Left renal cortex interstitium (tissue), 4 donors: ENCODE results near the gene KIF20B. TPM values are rescaled to one million over a fixed set of nuclear protein-coding genes. Genes with fewer than 3 reads are reported as not detected.

ENCODE experiments used
- DNase-seq, 4 donors: peaks; one replicate each; pipeline ENCODE4 v3.0.0-alpha.2; 2013; ENCODE audit warnings: low read depth in 4 of 4, low spot score in 2 of 4, missing footprints in 1 of 4
- polyA plus RNA-seq, 4 donors: library from polyadenylated mRNA; unstranded; fragments of 120-200 nt; gene quantifications; one replicate each; pipeline ENCODE4 v1.2.1, GENCODE V29; 2013; ENCODE audit not compliant: insufficient read length in 4 of 4

KIF20B gene, protein sequence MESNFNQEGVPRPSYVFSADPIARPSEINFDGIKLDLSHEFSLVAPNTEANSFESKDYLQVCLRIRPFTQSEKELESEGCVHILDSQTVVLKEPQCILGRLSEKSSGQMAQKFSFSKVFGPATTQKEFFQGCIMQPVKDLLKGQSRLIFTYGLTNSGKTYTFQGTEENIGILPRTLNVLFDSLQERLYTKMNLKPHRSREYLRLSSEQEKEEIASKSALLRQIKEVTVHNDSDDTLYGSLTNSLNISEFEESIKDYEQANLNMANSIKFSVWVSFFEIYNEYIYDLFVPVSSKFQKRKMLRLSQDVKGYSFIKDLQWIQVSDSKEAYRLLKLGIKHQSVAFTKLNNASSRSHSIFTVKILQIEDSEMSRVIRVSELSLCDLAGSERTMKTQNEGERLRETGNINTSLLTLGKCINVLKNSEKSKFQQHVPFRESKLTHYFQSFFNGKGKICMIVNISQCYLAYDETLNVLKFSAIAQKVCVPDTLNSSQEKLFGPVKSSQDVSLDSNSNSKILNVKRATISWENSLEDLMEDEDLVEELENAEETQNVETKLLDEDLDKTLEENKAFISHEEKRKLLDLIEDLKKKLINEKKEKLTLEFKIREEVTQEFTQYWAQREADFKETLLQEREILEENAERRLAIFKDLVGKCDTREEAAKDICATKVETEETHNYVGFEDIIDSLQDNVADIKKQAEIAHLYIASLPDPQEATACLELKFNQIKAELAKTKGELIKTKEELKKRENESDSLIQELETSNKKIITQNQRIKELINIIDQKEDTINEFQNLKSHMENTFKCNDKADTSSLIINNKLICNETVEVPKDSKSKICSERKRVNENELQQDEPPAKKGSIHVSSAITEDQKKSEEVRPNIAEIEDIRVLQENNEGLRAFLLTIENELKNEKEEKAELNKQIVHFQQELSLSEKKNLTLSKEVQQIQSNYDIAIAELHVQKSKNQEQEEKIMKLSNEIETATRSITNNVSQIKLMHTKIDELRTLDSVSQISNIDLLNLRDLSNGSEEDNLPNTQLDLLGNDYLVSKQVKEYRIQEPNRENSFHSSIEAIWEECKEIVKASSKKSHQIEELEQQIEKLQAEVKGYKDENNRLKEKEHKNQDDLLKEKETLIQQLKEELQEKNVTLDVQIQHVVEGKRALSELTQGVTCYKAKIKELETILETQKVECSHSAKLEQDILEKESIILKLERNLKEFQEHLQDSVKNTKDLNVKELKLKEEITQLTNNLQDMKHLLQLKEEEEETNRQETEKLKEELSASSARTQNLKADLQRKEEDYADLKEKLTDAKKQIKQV (N-terminal part only)
- polyA plus RNA-seq: 10 to 100 TPM; 14.2 to 18.6 (median 15.7) TPM

DNA sequence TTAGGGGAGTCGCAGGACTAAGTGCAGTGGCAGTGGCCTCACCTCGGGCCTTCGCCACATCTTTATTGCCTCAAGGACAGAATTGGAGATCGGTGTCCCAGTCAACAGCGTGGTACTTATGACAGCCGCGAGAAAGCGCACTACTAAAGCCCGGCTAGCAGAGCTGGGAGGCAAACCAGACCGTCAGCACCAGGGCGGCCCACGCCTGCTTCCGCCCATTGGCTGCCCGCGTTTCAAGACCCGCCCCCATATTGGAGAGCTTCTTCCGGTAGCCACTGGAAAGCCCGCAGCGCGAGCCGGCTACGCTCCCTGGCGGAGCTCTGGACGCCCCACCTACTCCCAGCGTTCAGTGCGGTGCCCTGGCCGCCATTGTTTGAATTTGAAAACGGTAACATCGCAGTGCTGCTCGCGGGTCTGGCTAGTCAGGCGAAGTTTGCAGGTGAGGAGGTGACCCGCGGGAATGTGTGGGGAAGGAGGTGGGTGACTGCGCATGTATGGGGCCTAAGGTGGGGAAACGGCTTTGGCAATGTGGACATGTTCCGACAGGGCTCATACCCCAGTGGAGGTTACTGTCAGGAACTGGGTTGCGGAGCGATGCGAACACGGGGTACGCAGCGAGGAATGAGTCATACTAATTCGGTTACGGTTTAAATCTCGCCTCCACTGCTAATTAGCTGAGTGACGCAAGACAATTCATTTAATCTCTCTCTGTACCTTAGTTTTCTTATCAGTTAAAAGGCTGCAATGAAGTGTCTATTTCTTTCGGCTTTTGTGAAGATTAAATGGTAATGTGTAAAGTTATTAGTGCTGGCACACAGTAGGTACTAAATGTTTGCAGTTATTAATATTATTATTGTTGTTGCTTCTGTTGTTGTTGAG is at the start of gene KIF20B:
Gene KIF20B (plus strand): TSS at position 349 of the 879 bp plus-strand sequence. CDS start 3,705 bp downstream, outside the sequence.
- peak; percentile 81 to 93 (median 86) for DNase-seq

DNA sequence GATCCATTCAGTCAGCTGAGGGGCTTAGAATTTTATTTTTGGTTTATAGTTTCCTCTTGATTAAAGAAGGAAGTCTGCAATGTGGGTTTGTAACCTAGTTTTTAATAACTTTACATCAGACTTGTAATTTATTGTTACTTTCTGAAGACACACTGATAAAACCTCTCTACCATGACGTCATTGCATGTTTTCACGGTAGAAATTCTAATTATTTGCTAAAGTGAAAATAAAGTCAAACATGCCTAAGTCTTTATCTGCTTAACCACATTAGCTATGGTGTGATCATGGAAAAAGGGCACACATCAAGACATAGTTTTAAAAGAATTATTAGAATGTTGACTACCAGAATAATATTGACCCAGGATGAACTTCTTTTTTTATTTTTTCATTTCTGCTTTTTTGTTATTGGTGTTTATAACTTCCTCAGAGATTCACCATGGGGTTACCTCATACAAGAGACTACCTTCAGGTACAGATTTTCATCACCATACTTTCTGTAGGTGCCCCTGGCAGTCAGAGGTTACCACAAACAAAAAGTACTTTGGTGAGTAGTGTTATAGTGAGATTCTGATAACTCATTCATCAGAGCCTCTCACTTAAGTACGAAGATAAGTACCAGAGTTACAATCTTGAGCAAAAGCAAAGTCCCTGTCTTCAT is 49.3 kb upstream of the KIF20B start:
- no peak for DNase-seq

DNA sequence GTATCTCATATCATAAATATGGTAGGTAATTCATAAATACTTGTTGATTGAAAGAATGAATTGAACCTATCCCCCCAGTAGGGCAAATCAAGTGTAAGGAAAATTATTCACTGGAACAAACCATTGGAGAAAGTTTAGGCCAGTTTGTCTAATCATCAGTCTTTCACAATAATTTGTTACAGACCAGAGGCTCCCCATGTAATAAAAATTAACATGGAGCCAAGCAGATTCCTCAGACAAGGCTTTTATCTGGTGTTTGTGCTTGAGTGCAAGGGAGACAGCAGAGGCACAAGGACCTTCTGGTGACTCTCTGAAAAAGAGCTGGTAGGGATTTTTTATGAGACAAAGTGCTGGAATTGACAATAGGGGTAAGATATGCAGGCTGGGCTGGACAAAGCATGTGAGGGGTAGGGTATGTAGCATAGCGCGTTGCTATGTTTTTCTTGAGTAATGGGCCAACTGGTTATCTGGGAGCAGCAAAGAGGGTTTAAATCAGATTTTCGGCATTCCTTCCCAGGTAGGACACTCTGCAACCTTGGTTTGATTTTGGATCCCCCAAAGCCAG is 48.5 kb upstream of the KIF20B start:
- no peak for DNase-seq

DNA sequence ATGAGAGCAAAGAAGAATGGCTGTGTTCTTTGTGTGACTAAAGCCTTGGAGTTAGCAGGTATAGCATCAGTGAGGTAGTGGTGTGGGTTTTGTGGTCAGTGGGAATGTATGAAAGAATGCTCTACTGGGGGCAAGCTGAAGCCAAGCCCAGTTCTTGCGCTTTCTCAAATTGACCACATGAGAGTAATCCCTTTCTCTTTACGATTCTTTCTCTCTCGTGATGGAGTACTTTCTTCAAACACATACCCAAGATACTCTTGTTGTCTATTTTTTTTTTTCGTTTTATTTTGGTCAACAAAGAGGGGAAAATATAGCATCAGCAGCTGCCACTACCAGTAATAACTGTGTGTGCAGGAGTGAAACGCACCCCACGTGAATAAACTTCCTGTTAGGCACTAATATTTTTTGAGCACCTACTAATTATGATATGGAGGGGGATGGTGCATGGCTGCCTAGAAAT is 48.0 kb upstream of the KIF20B start:
- no peak for DNase-seq

DNA sequence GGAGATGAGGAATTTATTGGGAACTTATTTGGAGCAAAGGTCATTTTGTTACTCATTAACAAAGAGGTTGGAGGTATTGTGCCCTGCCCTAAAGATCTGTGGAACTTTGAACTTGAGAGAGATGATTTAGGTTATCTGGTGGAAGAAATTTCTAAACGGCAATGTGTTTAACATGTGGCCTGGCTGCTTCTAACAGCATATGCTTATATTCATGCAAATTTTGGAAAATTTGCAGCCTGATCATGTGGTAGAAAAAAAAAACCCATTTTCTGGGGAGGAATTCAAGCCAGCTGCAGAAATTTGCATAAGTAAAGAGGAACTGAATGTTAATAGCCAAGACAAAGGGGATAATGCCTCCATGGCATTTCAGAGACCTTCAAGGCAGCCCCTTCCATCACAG is 45.7 kb upstream of the KIF20B start:
- no peak for DNase-seq

DNA sequence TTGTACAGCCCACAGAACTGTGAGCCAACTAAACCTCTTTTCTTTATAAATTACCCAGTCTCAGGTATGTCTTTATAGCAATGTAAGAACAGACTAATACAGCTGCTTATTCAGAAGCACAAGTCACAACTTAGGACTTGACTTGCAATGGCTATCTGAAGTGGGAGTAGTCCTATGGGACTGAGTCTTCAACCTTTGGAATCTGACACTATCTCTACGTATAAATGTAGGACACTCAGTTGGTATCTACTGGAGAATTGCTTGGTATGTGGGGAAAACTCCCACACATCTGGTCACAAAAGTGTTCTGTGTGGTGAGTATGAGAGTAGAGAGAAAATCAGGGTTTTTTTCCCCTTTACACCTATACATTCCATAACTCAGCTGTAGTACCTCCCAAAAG is 44.1 kb upstream of the KIF20B start:
- DNase-seq: no peak

DNA sequence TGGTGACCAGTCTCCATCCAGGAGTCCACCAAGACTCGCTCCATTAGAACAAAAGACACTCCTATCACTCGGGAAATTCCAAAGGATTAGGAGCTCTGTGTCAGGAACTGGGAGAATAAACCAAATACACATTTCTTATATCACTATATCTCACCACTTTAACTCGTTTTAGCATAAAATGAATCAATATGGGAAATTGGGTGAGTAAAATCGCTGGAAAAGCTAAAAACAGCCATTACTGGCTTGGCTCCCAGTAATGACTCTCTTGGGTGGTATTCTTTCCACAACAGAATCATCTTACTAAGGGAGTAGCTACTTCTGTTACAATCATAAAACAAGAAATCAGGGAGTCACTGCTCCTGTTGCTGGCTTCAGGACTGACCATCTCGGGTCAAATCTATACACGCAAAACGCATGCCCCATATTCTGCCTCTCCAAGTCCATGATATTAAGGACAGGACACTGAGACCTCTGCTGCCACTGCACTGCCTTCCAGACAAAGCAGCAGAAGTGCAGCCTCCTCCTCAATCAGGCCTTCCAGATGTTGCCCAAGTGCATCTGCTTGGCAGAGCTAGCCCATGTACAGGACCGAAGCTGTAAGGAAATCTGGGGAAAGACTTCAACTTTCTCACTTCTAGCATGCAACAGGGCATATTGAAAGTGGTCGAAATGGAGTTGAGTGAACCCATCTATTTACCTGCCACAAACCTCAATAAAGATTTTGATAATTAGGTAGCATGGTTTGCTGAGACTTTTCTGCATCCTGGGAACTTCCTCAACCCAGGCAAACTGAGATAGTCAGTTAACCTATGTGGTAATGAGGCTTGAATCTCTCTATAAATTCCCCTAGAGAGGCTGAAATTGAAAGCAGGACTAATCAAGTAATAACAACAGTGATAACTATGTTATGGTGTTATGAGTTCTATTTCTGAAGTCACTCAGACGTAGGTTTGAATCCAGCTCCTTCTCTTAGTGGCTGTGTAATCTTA is 42.0 kb upstream of the KIF20B start:
- no peak for DNase-seq

DNA sequence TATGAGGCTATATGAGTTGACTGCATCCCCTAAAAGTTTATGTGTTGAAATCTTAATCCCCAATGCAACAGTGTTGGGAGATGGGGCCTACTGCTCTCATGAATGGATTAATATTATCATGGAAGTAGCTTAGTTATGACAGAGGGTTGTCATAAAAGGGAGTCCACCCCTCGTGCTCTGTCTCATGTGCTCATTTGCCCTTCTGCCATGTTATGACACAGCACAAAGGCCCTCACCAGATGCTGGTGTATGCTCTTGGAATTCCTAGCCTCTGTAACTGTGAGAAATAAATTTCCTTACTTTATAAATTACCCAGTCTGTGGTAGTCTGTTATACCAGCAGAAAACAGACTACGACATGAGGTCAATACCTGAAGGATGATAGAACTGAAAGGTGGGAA is 38.8 kb upstream of the KIF20B start:
- no peak for DNase-seq

DNA sequence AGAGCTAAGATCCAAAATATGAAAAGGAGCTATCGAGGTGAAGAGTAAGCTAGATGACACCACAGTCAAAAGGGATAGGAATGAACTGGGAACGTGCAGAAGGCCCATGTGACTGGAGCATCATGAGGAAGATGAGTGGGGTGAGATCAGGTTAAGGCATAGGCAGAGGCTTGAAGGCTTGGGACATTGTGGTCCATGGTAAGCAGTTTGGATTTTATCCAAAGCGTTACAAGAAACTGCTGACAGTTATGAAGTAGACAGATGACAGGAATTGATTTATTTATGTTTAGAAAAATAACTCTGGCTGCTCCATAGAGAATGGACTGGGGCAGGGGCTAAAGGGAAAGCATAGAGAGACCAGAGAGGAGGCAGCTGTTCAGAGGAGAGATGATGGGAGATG is 38.2 kb upstream of the KIF20B start:
- no peak for DNase-seq

DNA sequence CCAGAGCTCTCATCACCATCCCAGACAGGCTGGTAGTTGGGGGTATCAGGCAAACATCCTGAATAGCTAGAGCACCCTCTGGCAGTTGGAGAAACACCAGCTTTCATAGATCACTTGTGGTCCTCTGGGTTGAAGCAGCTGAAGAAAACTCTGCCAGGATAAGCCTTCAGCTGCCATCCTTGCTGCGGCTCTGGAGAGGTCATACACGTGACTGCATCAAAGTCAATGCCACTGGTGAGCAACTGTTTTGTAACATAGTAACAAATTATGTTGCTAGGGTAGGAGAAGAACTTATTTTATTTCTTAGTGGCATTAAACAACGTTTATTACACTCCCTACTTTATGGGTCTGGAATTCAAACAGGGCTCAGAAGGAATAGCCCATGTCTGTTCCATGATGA is 37.2 kb upstream of the KIF20B start:
- DNase-seq: no peak

DNA sequence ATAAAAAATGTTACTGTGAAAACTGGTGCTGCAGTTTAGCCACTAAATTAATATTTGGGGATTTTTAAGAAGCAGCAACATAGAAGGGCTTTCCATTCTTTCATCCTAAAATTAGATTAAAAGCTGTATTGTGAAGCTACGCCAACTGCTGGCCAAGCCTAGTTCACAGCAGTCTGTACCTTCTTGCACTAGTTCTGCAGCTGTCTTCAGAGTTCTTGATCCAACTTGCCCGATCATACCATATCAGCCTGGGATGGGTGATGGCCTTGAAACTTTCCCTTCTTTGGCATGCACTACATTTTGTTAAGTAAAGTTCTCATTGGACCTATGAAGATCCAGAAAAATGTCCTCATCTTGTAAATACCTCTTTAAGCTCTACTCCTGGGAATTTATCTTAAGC is 36.1 kb upstream of the KIF20B start:
- DNase-seq: no peak

DNA sequence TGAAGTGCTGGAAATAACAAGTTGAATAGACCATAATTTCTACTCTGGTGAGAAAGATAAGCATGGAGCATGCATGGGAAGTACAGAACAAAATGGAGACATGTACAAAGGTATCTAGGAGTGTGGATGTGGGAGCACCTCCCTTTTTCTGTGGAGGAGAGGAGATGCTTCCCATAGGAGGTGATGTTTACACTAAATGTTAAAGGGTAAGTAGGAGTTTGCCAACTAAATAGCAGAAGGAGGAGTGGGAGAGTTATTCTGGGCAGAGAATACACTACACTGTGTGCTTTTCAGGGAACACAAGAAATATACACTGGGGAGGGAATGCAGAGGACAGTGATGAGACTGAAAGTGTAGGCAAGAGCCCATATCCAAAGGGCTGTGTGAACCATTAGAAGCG is 35.3 kb upstream of the KIF20B start:
- no peak for DNase-seq

DNA sequence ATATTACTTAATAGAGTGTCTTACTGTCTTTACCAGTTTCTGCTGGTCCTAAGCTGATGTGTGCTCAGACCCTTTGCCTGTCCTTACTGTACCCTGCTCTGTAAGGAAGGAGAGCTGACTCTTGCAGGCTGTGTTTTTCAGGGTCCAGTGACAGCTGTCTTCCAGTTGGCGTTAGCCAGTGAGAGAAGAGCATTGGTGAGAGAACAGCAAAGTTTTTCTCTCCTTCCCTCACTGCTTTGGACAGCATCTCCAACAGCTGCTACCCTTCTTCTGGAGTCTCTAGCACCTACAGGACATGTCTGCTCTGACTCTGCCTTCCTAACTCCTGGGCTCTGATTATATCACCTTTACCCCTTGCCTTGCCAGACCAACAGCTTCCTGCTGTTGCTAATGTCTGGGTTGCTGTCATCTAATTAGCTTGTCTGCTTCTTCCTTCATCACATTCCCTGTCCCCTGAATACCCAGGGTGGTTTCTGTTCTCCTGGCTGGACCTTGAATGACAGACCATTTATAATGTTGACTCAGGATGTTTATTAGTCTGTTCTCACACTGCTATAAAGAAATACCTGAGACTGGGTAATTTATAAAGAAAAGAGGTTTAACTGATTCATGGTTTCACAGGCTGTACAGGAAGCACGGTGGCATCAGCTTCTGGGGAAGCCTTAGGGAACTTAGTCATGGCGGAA is 32.9 kb upstream of the KIF20B start:
- DNase-seq: no peak

DNA sequence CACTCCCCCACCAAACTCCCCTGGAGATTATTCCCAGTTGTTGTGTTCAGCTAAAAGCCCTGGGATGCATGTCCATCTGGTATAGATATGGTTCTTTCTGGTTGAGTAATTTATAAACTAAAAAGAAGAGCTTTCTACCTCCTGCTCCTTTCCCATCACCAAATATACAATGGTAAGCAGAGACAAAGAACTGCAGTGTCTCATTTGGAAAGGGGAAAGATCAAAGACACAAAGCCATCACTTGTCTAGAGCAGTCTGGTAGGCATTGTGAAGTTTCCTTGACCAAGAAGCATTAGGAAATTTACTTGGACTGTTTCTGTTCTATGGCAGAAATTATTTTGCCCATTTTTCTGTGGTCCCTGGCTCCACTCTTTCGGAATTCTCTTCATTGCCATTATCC is 31.4 kb upstream of the KIF20B start:
- DNase-seq: no peak

DNA sequence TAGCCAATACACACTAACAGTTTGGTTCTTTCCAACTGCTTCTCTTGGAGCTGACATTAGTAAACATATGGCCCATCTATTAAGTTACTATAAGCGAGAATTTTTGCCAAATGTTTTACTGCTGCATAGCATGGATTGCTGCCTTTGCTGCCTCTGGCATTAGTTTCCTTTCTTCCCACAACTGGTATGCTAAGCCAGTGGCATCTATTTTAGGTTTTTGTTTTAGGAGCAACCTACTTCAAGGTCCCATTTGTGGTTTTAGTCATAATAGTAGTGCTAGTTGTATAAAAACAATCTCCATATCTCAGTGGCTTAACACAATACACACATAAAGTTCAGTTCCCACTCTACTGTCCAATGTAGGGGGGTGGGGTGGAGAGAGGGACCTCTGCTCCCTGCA is 30.5 kb upstream of the KIF20B start:
- no peak for DNase-seq

DNA sequence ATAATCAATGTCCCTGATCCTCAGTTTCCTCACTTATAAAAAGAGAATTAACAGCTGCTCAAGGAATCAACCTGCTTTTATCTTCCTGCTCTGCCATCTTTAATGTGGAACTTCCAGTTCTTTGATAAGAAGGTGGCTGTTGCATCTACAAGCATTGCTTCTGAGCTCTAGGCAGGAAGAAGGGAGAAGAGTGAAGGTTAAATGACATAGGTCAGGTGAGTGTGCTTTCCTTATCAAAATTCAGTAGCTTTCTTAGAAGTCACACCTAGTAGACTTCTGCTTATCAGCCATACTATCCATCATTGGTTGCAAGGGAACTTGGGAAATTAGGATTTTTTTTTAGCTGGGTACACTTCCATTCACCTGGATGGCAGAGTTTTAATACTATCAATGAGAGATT is 24.0 kb upstream of the KIF20B start:
- no peak for DNase-seq

DNA sequence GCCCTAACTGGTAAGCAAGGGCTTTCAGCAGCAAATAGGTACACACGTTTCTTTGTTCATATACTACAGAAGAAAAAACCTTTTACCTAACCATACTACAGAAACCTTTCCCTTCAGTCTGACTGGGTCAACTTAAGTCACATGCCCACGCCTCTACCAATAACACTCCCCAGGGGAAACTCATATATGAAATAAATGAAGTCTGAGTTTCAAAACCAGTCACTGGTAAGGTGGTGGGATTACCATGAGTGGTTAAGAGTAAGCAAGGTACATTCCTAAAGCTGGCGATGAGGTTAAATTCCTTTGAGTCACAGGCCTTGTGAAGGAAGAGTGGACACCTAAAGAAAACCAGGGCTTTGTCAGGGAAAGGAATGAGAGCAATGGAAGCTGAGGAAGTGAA is 21.4 kb upstream of the KIF20B start:
- DNase-seq: no peak
